MM.1S (cell line): Measurements from ENCODE around the gene TTLL4.

Experiments
- CTCF ChIP-seq: fragments of 300-600 bp; sonication (generic); IDR thresholded peaks from 2 replicates; pipeline ENCODE4 v1.5.1; 2016; ENCODE audit warnings: antibody characterized with exemption, low read length, mixed read lengths
- EZH2 ChIP-seq: fragments of 300-600 bp; sonication (generic); optimal IDR thresholded peaks from 2 replicates; pipeline ENCODE3; 2017; ENCODE audit warnings: low read depth, mild to moderate bottlenecking, antibody characterized with exemption, low read length, mixed read lengths
- EZH2phosphoT487 ChIP-seq: fragments of 300-600 bp; sonication (generic); IDR thresholded peaks from 2 replicates; pipeline ENCODE4 v1.6.1; 2018; ENCODE audit warnings: antibody characterized with exemption, low read length

DNA sequence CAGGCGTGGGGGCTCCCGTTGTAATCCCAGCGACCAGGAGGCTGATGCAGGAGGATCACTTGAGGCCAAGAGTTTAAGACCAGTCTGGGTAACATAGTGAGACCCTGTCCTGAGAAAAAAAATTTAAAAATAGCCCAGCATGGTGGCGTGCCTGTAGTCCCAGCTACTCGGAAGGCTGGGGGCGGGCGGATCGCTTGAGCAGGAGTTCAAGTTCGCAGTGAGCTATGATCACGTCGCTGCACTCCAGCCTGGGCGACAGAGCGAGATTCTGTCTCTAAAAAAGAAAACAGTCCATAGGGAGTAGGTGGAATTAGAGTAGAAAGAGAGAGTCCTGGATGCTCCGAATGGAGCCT is 325 bp upstream of the TTLL4 start:
- no peak for TF ChIP-seq CTCF
- TF ChIP-seq EZH2: no peak
- TF ChIP-seq EZH2phosphoT487: no peak
